ENCODE results near the gene SH3PXD2A. TPM values are rescaled to one million over a fixed set of nuclear protein-coding genes. Genes with fewer than 3 reads are reported as not detected.

Gene SH3PXD2A
- total and polyA plus RNA-seq, 9 of the 15 experiments (the other 6 are each of a cell fraction or from before 2014, with no cell fraction given) = 0.41 to 9.3 (median 2.5) TPM

DNA sequence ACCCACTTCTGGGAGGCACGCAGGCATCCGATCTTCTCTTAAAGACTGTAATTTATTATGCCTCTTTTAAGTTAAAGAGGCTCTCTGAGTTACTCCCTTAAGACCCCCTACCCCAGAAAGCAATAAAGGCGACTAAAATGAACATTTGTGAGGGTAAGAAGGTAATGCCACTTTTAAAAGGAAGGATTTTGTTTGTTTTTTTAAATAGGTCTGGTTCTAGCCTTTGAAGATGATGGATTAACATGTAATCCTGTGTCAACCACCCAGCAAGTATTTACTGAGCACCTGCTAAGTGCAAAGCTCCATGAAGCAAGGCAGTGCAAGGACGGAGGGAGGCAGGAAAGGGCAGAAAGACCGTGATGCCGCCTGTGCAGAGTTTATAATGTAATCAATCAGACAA is 26.1 kb downstream of the SH3PXD2A start (continued):
- TF ChIP-seq CHD7 (IDR thresholded peaks at IDR 0.05; ENCODE audit: low read depth, low read length) (no peak), TEAD4 (IDR thresholded peaks at IDR 0.05; ENCODE audit: low read length) (no peak), TEAD4 (CRISPR knock-in tag; IDR thresholded peaks at IDR 0.05; ENCODE audit: borderline replicate concordance) (no peak)
- TF ChIP-seq, protein P1, sequence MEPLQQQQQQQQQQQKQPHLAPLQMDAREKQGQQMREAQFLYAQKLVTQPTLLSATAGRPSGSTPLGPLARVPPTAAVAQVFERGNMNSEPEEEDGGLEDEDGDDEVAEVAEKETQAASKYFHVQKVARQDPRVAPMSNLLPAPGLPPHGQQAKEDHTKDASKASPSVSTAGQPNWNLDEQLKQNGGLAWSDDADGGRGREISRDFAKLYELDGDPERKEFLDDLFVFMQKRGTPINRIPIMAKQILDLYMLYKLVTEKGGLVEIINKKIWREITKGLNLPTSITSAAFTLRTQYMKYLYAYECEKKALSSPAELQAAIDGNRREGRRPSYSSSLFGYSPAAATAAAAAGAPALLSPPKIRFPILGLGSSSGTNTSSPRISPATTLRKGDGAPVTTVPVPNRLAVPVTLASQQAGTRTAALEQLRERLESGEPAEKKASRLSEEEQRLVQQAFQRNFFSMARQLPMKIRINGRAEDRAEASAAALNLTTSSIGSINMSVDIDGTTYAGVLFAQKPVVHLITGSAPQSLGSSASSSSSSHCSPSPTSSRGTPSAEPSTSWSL (CRISPR knock-in tag; IDR thresholded peaks at IDR 0.05; ENCODE audit: borderline replicate concordance) = no peak

Measured in K562 (cell line).